KOPT-K1 (cell line): ENCODE measurements around the gene CSMD2.
"Not testable (repeated sequence)": the region's sequence is repeated elsewhere in the genome, so short reads cannot be mapped to it uniquely, and the experiment has no call there.

Experiments
- H3K27ac ChIP-seq: fragments of 200-600 bp; sonication (generic); 2 replicates; pipeline ENCODE4 v1.5.1; 2016; ENCODE audit warnings: antibody characterized with exemption, mild to moderate bottlenecking, low read depth, low read length; ENCODE audit not compliant: poor library complexity, severe bottlenecking
- H3K36me3 ChIP-seq: fragments of 200-600 bp; sonication (generic); 2 replicates; pipeline ENCODE4 v1.5.1; 2017; ENCODE audit warnings: antibody characterized with exemption, mild to moderate bottlenecking, low read length, moderate library complexity; ENCODE audit not compliant: insufficient read depth
- H3K9me3 ChIP-seq: fragments of 200-600 bp; sonication (generic); 2 replicates; pipeline ENCODE4 v1.5.1; 2017; ENCODE audit warnings: antibody characterized with exemption, low read length, mild to moderate bottlenecking; ENCODE audit not compliant: insufficient read depth, poor library complexity, severe bottlenecking

Gene CSMD2

GRCh38 chr1:33516428-33516827, 648.6 kb downstream of the CSMD2 start:
- H3K9me3 ChIP-seq, result no peaks in the 10 kb centered on the region
- no peak overlapping the region for H3K27ac ChIP-seq
- no peaks in the 10 kb centered on the region for H3K36me3 ChIP-seq

DNA sequence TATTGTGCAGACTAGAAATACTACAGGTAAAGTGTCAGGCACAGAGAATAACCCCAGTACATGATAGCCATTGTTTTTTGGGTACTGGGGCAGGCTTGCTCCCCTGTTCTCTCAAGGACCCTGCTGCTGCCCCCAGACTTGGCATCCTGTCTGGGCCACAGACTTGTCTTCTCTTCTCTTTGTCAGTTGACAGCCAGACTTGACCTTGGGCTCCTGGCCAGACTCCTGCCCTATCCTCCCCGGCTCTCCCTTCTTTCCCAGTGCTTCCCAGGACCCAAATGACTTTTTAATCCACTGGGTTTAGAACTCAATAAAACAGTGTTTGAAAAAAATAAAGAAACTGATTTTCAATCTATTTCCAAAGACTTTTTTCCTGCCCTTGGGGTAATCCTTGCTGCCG, 649.4 kb downstream of the CSMD2 start:
- H3K9me3 ChIP-seq, result no peaks in the 10 kb centered on the region
- H3K36me3 ChIP-seq, result no peaks in the 10 kb centered on the region
- H3K27ac ChIP-seq, result no peak overlapping the region

GRCh38 chr1:33515112-33515511, 649.9 kb downstream of the CSMD2 start:
- Histone ChIP-seq H3K36me3 (no peaks in the 10 kb centered on the region), H3K9me3 (no peaks in the 10 kb centered on the region), H3K27ac (no peak overlapping the region)

- no peaks in the 10 kb centered on the region for H3K36me3 ChIP-seq
- H3K9me3 ChIP-seq, result no peaks in the 10 kb centered on the region
Measured at GRCh38 chr1:33512226-33513011, 652.6 kb downstream of the CSMD2 start.

GRCh38 chr1:33509276-33509675, 655.8 kb downstream of the CSMD2 start:
- not testable (repeated sequence) for H3K36me3 ChIP-seq, H3K27ac ChIP-seq, H3K9me3 ChIP-seq

More at GRCh38 chr1:33512226-33513011, 652.6 kb downstream of the CSMD2 start:
- H3K27ac ChIP-seq, result no peak overlapping the region

- H3K36me3 ChIP-seq, result no peaks in the 10 kb centered on the region
- no peak overlapping the region for H3K27ac ChIP-seq
- no peaks in the 10 kb centered on the region for H3K9me3 ChIP-seq
Measured at GRCh38 chr1:33508151-33508550, 656.9 kb downstream of the CSMD2 start.

- Histone ChIP-seq H3K36me3 (no peaks in the 10 kb centered on the region), H3K9me3 (no peaks in the 10 kb centered on the region), H3K27ac (no peak overlapping the region)
Measured at GRCh38 chr1:33507661-33508060, 657.4 kb downstream of the CSMD2 start.

DNA sequence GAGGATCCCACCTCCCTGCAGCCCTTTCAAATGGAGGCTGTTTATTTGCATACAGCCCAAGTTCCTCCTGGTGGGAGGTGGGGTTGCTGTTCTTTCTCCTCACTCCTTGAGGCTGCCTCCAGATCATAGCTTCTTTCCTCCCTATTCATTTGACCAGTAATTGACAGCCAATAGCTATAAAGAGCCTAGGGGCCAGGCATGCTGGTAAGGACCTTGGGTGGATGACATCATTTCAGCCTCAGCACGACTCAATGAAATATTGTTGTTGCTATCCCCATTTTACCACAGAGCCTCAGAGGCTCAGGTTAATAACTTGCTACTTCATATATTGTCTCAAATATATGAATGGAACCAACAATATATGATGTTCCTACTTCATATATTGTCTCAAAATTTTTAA, 661.5 kb downstream of the CSMD2 start:
- Histone ChIP-seq H3K9me3 (no peaks in the 10 kb centered on the region), H3K36me3 (no peaks in the 10 kb centered on the region), H3K27ac (no peak overlapping the region)

DNA sequence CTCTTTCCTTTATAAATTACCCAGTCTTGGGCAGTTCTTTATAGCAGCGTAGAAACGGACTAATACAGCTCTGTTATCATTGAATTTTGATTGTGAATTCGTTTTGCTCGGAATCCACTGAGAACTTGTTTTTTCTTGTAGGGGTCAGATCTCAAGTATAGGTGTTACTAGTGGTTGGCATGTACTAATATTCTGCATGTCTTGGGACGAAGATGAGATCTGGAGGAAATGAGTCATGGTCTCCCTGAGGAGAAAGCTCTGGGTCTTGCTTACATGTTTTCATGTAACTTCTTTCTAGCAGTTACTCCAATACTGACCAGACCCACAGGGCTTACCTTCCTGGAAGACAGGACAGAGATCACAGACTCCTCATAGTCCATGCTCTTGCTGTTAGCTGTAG, 662.3 kb downstream of the CSMD2 start:
- H3K9me3 ChIP-seq, result peaks cover under 1% of the 10 kb centered on the region
- no peak overlapping the region for H3K27ac ChIP-seq
- H3K36me3 ChIP-seq, result no peaks in the 10 kb centered on the region

DNA sequence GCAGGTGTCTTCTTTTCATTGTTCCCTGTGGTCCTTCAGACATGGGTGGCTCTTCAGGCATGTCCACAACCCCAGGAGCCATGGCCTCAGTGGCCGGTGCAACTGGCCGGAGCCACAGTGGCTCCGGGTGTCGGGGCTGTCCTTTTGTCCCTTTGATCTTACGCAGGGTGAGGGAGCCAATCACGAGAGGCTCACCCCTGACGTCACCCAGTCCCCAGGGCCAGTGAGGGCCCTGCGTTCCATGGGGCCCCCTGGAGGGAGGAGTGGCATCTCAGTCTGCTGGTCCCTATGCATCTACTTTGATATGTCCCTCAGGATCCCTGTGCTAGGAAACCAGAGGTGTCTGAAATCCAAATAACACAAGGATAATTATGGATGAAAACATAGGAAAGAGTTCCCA, 663.3 kb downstream of the CSMD2 start:
- Histone ChIP-seq H3K36me3 (no peaks in the 10 kb centered on the region), H3K27ac (no peak overlapping the region)

DNA sequence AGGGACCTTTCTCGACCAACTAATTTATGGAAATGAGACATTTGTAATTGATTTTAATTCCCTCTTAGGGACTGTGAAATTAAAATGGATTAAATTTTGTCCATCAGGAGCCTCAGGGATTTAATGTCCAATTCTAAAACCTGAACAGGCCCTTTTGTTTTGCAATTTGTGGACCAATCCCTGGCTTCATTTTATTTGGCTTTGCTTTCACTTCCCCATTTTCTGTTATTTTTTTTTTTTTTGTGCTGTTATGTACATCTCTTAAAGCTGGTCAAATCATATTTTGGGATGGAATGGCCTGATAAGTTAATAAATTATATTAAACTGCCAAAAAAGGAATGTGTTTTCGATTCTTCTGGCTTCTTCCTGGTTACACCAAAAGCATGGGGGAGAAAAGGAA, 663.7 kb downstream of the CSMD2 start:
- Histone ChIP-seq H3K36me3 (no peaks in the 10 kb centered on the region), H3K9me3 (peaks cover 14% of the 10 kb centered on the region), H3K27ac (no peak overlapping the region)

More for the DNA sequence above, 663.3 kb downstream of the CSMD2 start:
- H3K9me3 ChIP-seq, result peaks cover 10% of the 10 kb centered on the region

DNA sequence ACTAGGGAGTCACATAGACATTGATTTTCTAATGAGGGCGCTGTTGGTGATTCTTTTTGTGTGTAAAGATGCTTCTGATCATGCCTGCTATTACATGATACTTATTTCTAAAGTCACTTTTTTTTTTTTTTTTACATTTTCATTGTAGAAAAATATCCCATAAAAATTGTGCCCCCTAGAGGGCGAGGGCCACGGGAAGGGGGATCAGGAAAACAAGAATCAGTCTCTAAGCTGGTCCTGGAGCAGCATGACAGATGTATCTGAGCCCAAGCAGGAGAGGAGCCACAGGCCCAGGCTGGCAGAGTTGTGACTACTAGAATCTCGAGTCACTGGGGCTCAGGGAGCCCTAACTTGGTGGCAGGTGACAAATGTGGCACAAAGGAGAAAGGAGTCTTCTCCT, 664.5 kb downstream of the CSMD2 start:
- H3K9me3 ChIP-seq, result peaks cover 22% of the 10 kb centered on the region
- H3K27ac ChIP-seq, result no peak overlapping the region
- H3K36me3 ChIP-seq, result 0 out of 2 replicates have a peak, but pooled peaks cover 2% of the 10 kb centered on the region

GRCh38 chr1:33497410-33497809, 667.6 kb downstream of the CSMD2 start:
- no peak overlapping the region for H3K27ac ChIP-seq
- H3K36me3 ChIP-seq, result peaks cover 28% of the 10 kb centered on the region; the same call in 1 of the 2 replicates
- peaks cover 51% of the 10 kb centered on the region for H3K9me3 ChIP-seq

- H3K9me3 ChIP-seq, result peaks cover 51% of the 10 kb centered on the region
- peaks cover 47% of the 10 kb centered on the region; the same call in 1 of the 2 replicates for H3K36me3 ChIP-seq
- H3K27ac ChIP-seq, result no peak overlapping the region
Measured at GRCh38 chr1:33494929-33495328, 670.1 kb downstream of the CSMD2 start.

- Histone ChIP-seq H3K36me3 (peaks cover 51% of the 10 kb centered on the region; the same call in 1 of the 2 replicates), H3K9me3 (peaks cover 37% of the 10 kb centered on the region), H3K27ac (no peak overlapping the region)
Measured at GRCh38 chr1:33488624-33489023, 676.4 kb downstream of the CSMD2 start.

DNA sequence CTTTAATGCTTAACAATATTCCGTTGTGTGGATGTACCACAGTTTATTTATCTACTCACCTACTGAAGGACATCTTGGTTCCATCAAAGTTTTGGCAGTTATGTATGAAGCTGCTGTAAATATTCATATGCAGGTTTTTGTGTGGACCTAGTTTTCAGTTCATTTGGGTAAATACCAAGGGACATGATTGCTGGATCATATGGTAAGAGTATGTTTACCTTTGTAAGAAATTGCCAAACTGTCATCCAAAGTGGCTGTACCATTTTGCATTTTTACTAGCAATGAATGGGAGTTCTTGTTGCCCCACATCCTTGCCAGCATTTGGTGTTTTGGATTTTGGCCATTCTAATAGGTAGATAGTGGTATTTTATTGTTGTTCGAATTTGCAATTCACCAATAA, 682.6 kb downstream of the CSMD2 start:
- Histone ChIP-seq H3K36me3 (peaks cover 37% of the 10 kb centered on the region; the same call in 1 of the 2 replicates), H3K27ac (no peak overlapping the region), H3K9me3 (peaks cover 28% of the 10 kb centered on the region)
